HepG2 (cell line): Measurements from ENCODE around the gene UNG. TPM values are rescaled to one million over a fixed set of nuclear protein-coding genes. Genes with fewer than 3 reads are reported as not detected.

Experiments used
- AKNA ChIP-seq: sonication (generic); formaldehyde crosslinking; IDR thresholded peaks from 2 replicates; pipeline ENCODE4 v1.4.0; 2020; ENCODE audit warnings: missing genetic modification reagents, borderline replicate concordance
- ATF7 ChIP-seq, 2 experiments: fragments of 450-650 bp in 1 of 2; sonication (generic) in 1 of 2; formaldehyde crosslinking in 1 of 2; IDR thresholded peaks; 2 replicates each; pipeline versions ENCODE4 v1.4.0 to v1.6.1; 2016 to 2020; ENCODE audit warnings: antibody characterized with exemption in 1 of 2, mild to moderate bottlenecking in 1 of 2, missing genetic modification reagents in 1 of 2
- MYPOP ChIP-seq: sonication (generic); formaldehyde crosslinking; IDR thresholded peaks from 2 replicates; pipeline ENCODE4 v1.8.1; 2023; ENCODE audit warnings: mild to moderate bottlenecking, moderate library complexity, missing genetic modification reagents
- NFE2L1 ChIP-seq: sonication (generic); formaldehyde crosslinking; IDR thresholded peaks from 2 replicates; pipeline ENCODE4 v1.4.0; 2020; ENCODE audit warnings: missing genetic modification reagents, mild to moderate bottlenecking, borderline replicate concordance
- NPAS2 ChIP-seq: sonication (generic); formaldehyde crosslinking; IDR thresholded peaks from 2 replicates; pipeline ENCODE4 v1.8.0; 2022; ENCODE audit warnings: mild to moderate bottlenecking, missing genetic modification reagents, borderline replicate concordance
- ZBTB7B ChIP-seq: sonication (generic); formaldehyde crosslinking; IDR thresholded peaks from 2 replicates; pipeline ENCODE4 v1.4.0; 2020; ENCODE audit warnings: missing genetic modification reagents
- ZFP1 ChIP-seq: IDR thresholded peaks from 2 replicates; pipeline ENCODE4 v1.6.1; 2016
- ZIK1 ChIP-seq: sonication (generic); formaldehyde crosslinking; IDR thresholded peaks from 2 replicates; pipeline ENCODE4 v1.5.0; 2020; ENCODE audit warnings: mild to moderate bottlenecking, low read depth, missing genetic modification reagents, borderline replicate concordance
- ZNF317 ChIP-seq: sonication (generic); formaldehyde crosslinking; IDR thresholded peaks from 2 replicates; pipeline ENCODE4 v1.5.0; 2020; ENCODE audit warnings: mild to moderate bottlenecking, missing genetic modification reagents
- ZNF609 ChIP-seq: sonication (generic); formaldehyde crosslinking; IDR thresholded peaks from 2 replicates; pipeline ENCODE4 v1.4.0; 2020; ENCODE audit warnings: mild to moderate bottlenecking, missing genetic modification reagents, borderline replicate concordance
- polyA plus RNA-seq, 8 experiments: library from polyadenylated mRNA; depleted of rRNA in 3 of 8; stranded (reverse) in 7 of 8; unstranded in 1 of 8; fragments of >200 nt; fragmentation: Illumina TruSeq in 4 of 8; extraction: Trizol in 4 of 8; gene quantifications; 2 replicates each; pipeline versions ENCODE4 v1.2.1 to v1.2.3, GENCODE V29; 2011 to 2016; ENCODE audit warnings: low read depth in 4 of 8, missing spikeins in 1 of 8, mixed read lengths in 1 of 8; ENCODE audit not compliant: insufficient read depth in 1 of 8
- total RNA-seq, 5 experiments: library from RNA; depleted of rRNA; stranded (reverse); fragments of >200 nt; fragmentation: Illumina TruSeq; extraction: Trizol; gene quantifications; 2 replicates each; pipeline ENCODE4 v1.2.3, GENCODE V29; 2016; ENCODE audit warnings: low read depth in 1 of 5
- TF ChIP-seq, protein P1 (sequence below): sonication (generic); formaldehyde crosslinking; IDR thresholded peaks from 2 replicates; pipeline ENCODE4 v1.5.0; 2020; ENCODE audit warnings: mild to moderate bottlenecking, missing genetic modification reagents
- TF ChIP-seq, protein P2 (sequence below): sonication (generic); formaldehyde crosslinking; IDR thresholded peaks from 2 replicates; pipeline ENCODE4 v1.5.0; 2020; ENCODE audit warnings: mild to moderate bottlenecking, missing genetic modification reagents

Gene UNG
- total and polyA plus RNA-seq, 2 of the 13 experiments (the other 11 are each of a cell fraction or from before 2014, with no cell fraction given) = 23.3 to 114 TPM

- TF ChIP-seq AKNA (CRISPR knock-in tag) (no peak), ZFP1 (CRISPR knock-in tag) (no peak), ZIK1 (CRISPR knock-in tag) (no peak), ZNF317 (CRISPR knock-in tag) (no peak), ATF7 (IDR thresholded peaks at IDR 0.05) (no peak), ATF7 (CRISPR knock-in tag; IDR thresholded peaks at IDR 0.05) (no peak), ZNF609 (CRISPR knock-in tag) (no peak), MYPOP (CRISPR knock-in tag) (no peak), NPAS2 (CRISPR knock-in tag) (no peak), ZBTB7B (CRISPR knock-in tag) (no peak), NFE2L1 (CRISPR knock-in tag) (no peak)
- TF ChIP-seq, protein P1, sequence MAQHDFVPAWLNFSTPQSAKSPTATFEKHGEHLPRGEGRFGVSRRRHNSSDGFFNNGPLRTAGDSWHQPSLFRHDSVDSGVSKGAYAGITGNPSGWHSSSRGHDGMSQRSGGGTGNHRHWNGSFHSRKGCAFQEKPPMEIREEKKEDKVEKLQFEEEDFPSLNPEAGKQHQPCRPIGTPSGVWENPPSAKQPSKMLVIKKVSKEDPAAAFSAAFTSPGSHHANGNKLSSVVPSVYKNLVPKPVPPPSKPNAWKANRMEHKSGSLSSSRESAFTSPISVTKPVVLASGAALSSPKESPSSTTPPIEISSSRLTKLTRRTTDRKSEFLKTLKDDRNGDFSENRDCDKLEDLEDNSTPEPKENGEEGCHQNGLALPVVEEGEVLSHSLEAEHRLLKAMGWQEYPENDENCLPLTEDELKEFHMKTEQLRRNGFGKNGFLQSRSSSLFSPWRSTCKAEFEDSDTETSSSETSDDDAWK (CRISPR knock-in tag) = no peak
- TF ChIP-seq, protein P2, sequence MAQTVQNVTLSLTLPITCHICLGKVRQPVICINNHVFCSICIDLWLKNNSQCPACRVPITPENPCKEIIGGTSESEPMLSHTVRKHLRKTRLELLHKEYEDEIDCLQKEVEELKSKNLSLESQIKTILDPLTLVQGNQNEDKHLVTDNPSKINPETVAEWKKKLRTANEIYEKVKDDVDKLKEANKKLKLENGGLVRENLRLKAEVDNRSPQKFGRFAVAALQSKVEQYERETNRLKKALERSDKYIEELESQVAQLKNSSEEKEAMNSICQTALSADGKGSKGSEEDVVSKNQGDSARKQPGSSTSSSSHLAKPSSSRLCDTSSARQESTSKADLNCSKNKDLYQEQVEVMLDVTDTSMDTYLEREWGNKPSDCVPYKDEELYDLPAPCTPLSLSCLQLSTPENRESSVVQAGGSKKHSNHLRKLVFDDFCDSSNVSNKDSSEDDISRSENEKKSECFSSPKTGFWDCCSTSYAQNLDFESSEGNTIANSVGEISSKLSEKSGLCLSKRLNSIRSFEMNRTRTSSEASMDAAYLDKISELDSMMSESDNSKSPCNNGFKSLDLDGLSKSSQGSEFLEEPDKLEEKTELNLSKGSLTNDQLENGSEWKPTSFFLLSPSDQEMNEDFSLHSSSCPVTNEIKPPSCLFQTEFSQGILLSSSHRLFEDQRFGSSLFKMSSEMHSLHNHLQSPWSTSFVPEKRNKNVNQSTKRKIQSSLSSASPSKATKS (CRISPR knock-in tag) = no peak
Measured at GRCh38 chr12:109134186-109134917, 37.0 kb downstream of the UNG start (continued).
